Stimulated activated CD8-positive, alpha-beta memory T cell treated with anti-CD3 and anti-CD28 coated beads, Interleukin-12 subunit alpha, Interleukin-12 subunit beta, amount 100 ng/mL, for 4 hours (primary cell): Measurements from ENCODE around the gene DNAJC7.
"Not testable (repeated sequence)": the region's sequence is repeated elsewhere in the genome, so short reads cannot be mapped to it uniquely, and the experiment has no call there.

Source experiments
- DNase-seq: peaks from one replicate; pipeline ENCODE4 v3.0.0-alpha.2; 2020; ENCODE audit warnings: low read depth

Gene DNAJC7

GRCh38 chr17:42012363-42012762, 4.9 kb downstream of the DNAJC7 start:
- DNase-seq, result not testable (repeated sequence)

GRCh38 chr17:42010898-42011516, 6.2 kb downstream of the DNAJC7 start:
- DNase-seq, result no peak

GRCh38 chr17:42010266-42010680, 7.0 kb downstream of the DNAJC7 start:
- DNase-seq, result not testable (repeated sequence)

GRCh38 chr17:42009170-42009569, 8.1 kb downstream of the DNAJC7 start:
- no peak for DNase-seq

- no peak for DNase-seq
Observed at GRCh38 chr17:42005166-42005565, 12.1 kb downstream of the DNAJC7 start.

GRCh38 chr17:42002792-42003301, 14.4 kb downstream of the DNAJC7 start:
- DNase-seq, result no peak

- no peak for DNase-seq
Observed at GRCh38 chr17:42002175-42002791, 15.0 kb downstream of the DNAJC7 start.

GRCh38 chr17:42001729-42002128, 15.5 kb downstream of the DNAJC7 start:
- no peak for DNase-seq

- no peak for DNase-seq
Observed at GRCh38 chr17:42000413-42001133, 16.7 kb downstream of the DNAJC7 start.

GRCh38 chr17:41998497-41998896, 18.7 kb downstream of the DNAJC7 start:
- DNase-seq, result no peak

GRCh38 chr17:41996855-41997164, 20.4 kb downstream of the DNAJC7 start:
- DNase-seq, result no peak

GRCh38 chr17:41992576-41992975, 24.7 kb downstream of the DNAJC7 start:
- DNase-seq, result no peak

- no peak for DNase-seq
Observed at GRCh38 chr17:41989702-41990419, 27.4 kb downstream of the DNAJC7 start.

- no peak for DNase-seq
Observed at GRCh38 chr17:41988418-41988817, 28.8 kb downstream of the DNAJC7 start.

- no peak for DNase-seq
Observed at GRCh38 chr17:41987642-41988041, 29.6 kb downstream of the DNAJC7 start.

GRCh38 chr17:41986634-41987033, 30.6 kb downstream of the DNAJC7 start:
- DNase-seq, result no peak

GRCh38 chr17:41985919-41986318, 31.3 kb downstream of the DNAJC7 start:
- no peak for DNase-seq

- no peak for DNase-seq
Observed at GRCh38 chr17:41984454-41984853, 32.8 kb downstream of the DNAJC7 start.

GRCh38 chr17:41982026-41982760, 35.0 kb downstream of the DNAJC7 start:
- no peak for DNase-seq

GRCh38 chr17:41977991-41978390, 39.2 kb downstream of the DNAJC7 start:
- no peak for DNase-seq

- no peak for DNase-seq
Observed at GRCh38 chr17:41976142-41976768, 41.0 kb downstream of the DNAJC7 start.
